Duodenal mucosa (tissue), 2 donors: ENCODE data around the gene MBP.
A peak's percentile ranks its signal among the peaks of the same experiment; 100 is the strongest.

ENCODE experiments used
- H3K27ac ChIP-seq: one replicate; pipeline ENCODE4 v1.7.0; 2013; ENCODE audit warnings: low read depth, low read length
- H3K27me3 ChIP-seq, 2 donors: one replicate each; pipeline ENCODE4 v1.7.0; 2013; ENCODE audit warnings: low read length in 2 of 2, control low read depth in 1 of 2; ENCODE audit not compliant: insufficient read depth in 2 of 2, control insufficient read depth in 1 of 2
- H3K36me3 ChIP-seq, 2 donors: one replicate each; pipeline ENCODE4 v1.7.0; 2013; ENCODE audit warnings: low read length in 2 of 2, control low read depth in 1 of 2; ENCODE audit not compliant: insufficient read depth in 2 of 2, control insufficient read depth in 1 of 2
- H3K4me1 ChIP-seq, 2 donors: one replicate each; pipeline ENCODE4 v1.7.0; 2013; ENCODE audit warnings: low read length in 2 of 2, control low read depth in 1 of 2; ENCODE audit not compliant: insufficient read depth in 2 of 2, control insufficient read depth in 1 of 2
- H3K4me3 ChIP-seq, 2 donors: one replicate each; pipeline ENCODE4 v1.7.0; 2013; ENCODE audit warnings: low read length in 2 of 2, low read depth in 1 of 2
- H3K9ac ChIP-seq, 2 donors: one replicate each; pipeline ENCODE4 v1.7.0; 2013; ENCODE audit warnings: low read length in 2 of 2, low read depth in 1 of 2
- H3K9me3 ChIP-seq, 2 donors: one replicate each; pipeline ENCODE4 v1.7.0; 2013; ENCODE audit warnings: low read length in 2 of 2, control low read depth in 1 of 2; ENCODE audit not compliant: control insufficient read depth in 1 of 2

The MBP gene

GRCh38 chr18:77093586-77093985, 39.0 kb downstream of the MBP start:
- Histone ChIP-seq H3K27ac (no peak overlapping the region), H3K27me3 (no peaks in the 10 kb centered on the region), H3K9ac (no peak overlapping the region), H3K9me3 (no peaks in the 10 kb centered on the region), H3K4me1 (peaks cover 4 to 8% of the 10 kb centered on the region in 2 donors), H3K36me3 (peaks cover 0 to 36% of the 10 kb centered on the region in 2 donors), H3K4me3 (no peak overlapping the region)

GRCh38 chr18:77093067-77093430, 39.5 kb downstream of the MBP start:
- Histone ChIP-seq H3K4me3 (no peak overlapping the region), H3K27me3 (no peaks in the 10 kb centered on the region), H3K4me1 (peaks cover 0 to 8% of the 10 kb centered on the region in 2 donors), H3K9me3 (no peaks in the 10 kb centered on the region), H3K27ac (no peak overlapping the region), H3K36me3 (peaks cover 0 to 36% of the 10 kb centered on the region in 2 donors), H3K9ac (no peak overlapping the region)

GRCh38 chr18:77092104-77093066, 40.2 kb downstream of the MBP start:
- Histone ChIP-seq H3K4me1 (peaks cover 4 to 8% of the 10 kb centered on the region in 2 donors), H3K4me3 (no peak overlapping the region), H3K36me3 (peaks cover 0 to 36% of the 10 kb centered on the region in 2 donors), H3K27ac (no peak overlapping the region), H3K9ac (no peak overlapping the region), H3K9me3 (no peaks in the 10 kb centered on the region), H3K27me3 (no peaks in the 10 kb centered on the region)

- H3K9ac ChIP-seq, result no peak overlapping the region
- H3K27ac ChIP-seq, result no peak overlapping the region
- no peak overlapping the region for H3K4me3 ChIP-seq
- peaks cover 0 to 27% of the 10 kb centered on the region in 2 donors for H3K36me3 ChIP-seq
- no peaks in the 10 kb centered on the region for H3K27me3 ChIP-seq
- peaks cover 8 to 11% of the 10 kb centered on the region in 2 donors for H3K4me1 ChIP-seq
- no peaks in the 10 kb centered on the region for H3K9me3 ChIP-seq
Observed at GRCh38 chr18:77091366-77091765, 41.2 kb downstream of the MBP start.

GRCh38 chr18:77090546-77091174, 41.9 kb downstream of the MBP start:
- Histone ChIP-seq H3K27ac (no peak overlapping the region), H3K9me3 (no peaks in the 10 kb centered on the region), H3K4me1 (peaks cover 7 to 14% of the 10 kb centered on the region in 2 donors), H3K36me3 (peaks cover 0 to 26% of the 10 kb centered on the region in 2 donors), H3K9ac (no peak overlapping the region), H3K4me3 (no peak overlapping the region), H3K27me3 (no peaks in the 10 kb centered on the region)

GRCh38 chr18:77089723-77090285, 42.8 kb downstream of the MBP start:
- no peak overlapping the region for H3K27ac ChIP-seq
- no peaks in the 10 kb centered on the region for H3K9me3 ChIP-seq
- no peak overlapping the region for H3K4me3 ChIP-seq
- H3K9ac ChIP-seq, result no peak overlapping the region
- peaks cover 0 to 14% of the 10 kb centered on the region in 2 donors for H3K4me1 ChIP-seq
- H3K36me3 ChIP-seq, result peaks cover 0 to 18% of the 10 kb centered on the region in 2 donors
- no peaks in the 10 kb centered on the region for H3K27me3 ChIP-seq

- Histone ChIP-seq H3K27ac (no peak overlapping the region), H3K36me3 (peaks cover 0 to 13% of the 10 kb centered on the region in 2 donors), H3K4me1 (peaks cover 5 to 19% of the 10 kb centered on the region in 2 donors)
Observed at GRCh38 chr18:77088963-77089722, 43.4 kb downstream of the MBP start.

GRCh38 chr18:77087393-77088141, 45.0 kb downstream of the MBP start:
- H3K27me3 ChIP-seq, result no peaks in the 10 kb centered on the region
- peak overlapping the region; percentile 22 for H3K27ac ChIP-seq
- peaks cover 0 to 12% of the 10 kb centered on the region in 2 donors for H3K36me3 ChIP-seq
- H3K4me3 ChIP-seq, result peak overlapping the region; percentile 17 to 45
- H3K9me3 ChIP-seq, result no peaks in the 10 kb centered on the region
- H3K9ac ChIP-seq, result peak overlapping the region in 1 of 2 donors; percentile 44
- peaks cover 6 to 19% of the 10 kb centered on the region in 2 donors for H3K4me1 ChIP-seq

More at GRCh38 chr18:77088963-77089722, 43.4 kb downstream of the MBP start:
- Histone ChIP-seq H3K4me3 (no peak overlapping the region), H3K9ac (no peak overlapping the region), H3K9me3 (no peaks in the 10 kb centered on the region), H3K27me3 (no peaks in the 10 kb centered on the region)

GRCh38 chr18:77086656-77087392, 45.8 kb downstream of the MBP start:
- Histone ChIP-seq H3K4me3 (peak overlapping the region; percentile 17 to 45), H3K9me3 (no peaks in the 10 kb centered on the region), H3K36me3 (peaks cover 0 to 12% of the 10 kb centered on the region in 2 donors), H3K27me3 (no peaks in the 10 kb centered on the region), H3K4me1 (peaks cover 6 to 19% of the 10 kb centered on the region in 2 donors), H3K27ac (no peak overlapping the region), H3K9ac (peak overlapping the region in 1 of 2 donors; percentile 44)
